GM21515 (cell line): ENCODE results near the gene VPS26C.

Experiments used
- ATAC-seq: cut with Tn5 transposase; IDR thresholded peaks from one replicate; pipeline ENCODE4 v1.9.1; 2021; ENCODE audit not compliant: unreplicated experiment

Gene VPS26C

GRCh38 chr21:37266515-37267221 is 466 bp downstream of the VPS26C start:
- ATAC-seq = peak; percentile 9

- no peak for ATAC-seq
These were observed 2.3 kb downstream of the VPS26C start for GRCh38 chr21:37264808-37265207.

GRCh38 chr21:37263827-37264600 is 3.1 kb downstream of the VPS26C start:
- ATAC-seq = no peak

GRCh38 chr21:37259426-37259825 is 7.7 kb downstream of the VPS26C start:
- no peak for ATAC-seq

- ATAC-seq = peak; percentile 60
These were observed 8.9 kb downstream of the VPS26C start for GRCh38 chr21:37257967-37258877.

GRCh38 chr21:37257511-37257966 is 9.6 kb downstream of the VPS26C start:
- ATAC-seq = peak; percentile 39

- ATAC-seq = no peak
These were observed 13.1 kb downstream of the VPS26C start for GRCh38 chr21:37253991-37254390.

GRCh38 chr21:37251294-37251634 is 15.9 kb downstream of the VPS26C start:
- no peak for ATAC-seq

- ATAC-seq = no peak
These were observed 17.8 kb downstream of the VPS26C start for GRCh38 chr21:37249112-37249904.

- ATAC-seq = no peak
These were observed 18.8 kb downstream of the VPS26C start for GRCh38 chr21:37248298-37248697.

- no peak for ATAC-seq
These were observed 22.0 kb downstream of the VPS26C start for GRCh38 chr21:37245151-37245550.

- no peak for ATAC-seq
These were observed 22.5 kb downstream of the VPS26C start for GRCh38 chr21:37244501-37245095.

GRCh38 chr21:37243961-37244360 is 23.2 kb downstream of the VPS26C start:
- ATAC-seq = no peak

- ATAC-seq = no peak
These were observed 25.7 kb downstream of the VPS26C start for GRCh38 chr21:37241426-37241825.

- ATAC-seq = no peak
These were observed 26.2 kb downstream of the VPS26C start for GRCh38 chr21:37240978-37241377.

GRCh38 chr21:37237764-37238163 is 29.4 kb downstream of the VPS26C start:
- ATAC-seq = no peak

- no peak for ATAC-seq
These were observed 29.8 kb downstream of the VPS26C start for GRCh38 chr21:37237346-37237745.

- no peak for ATAC-seq
These were observed 33.5 kb downstream of the VPS26C start for GRCh38 chr21:37233551-37234146.

GRCh38 chr21:37232274-37233018 is 34.7 kb downstream of the VPS26C start:
- peak; percentile 66 for ATAC-seq
